PC-9 (cell line): ENCODE results near the gene INCA1. TPM values are rescaled to one million over a fixed set of nuclear protein-coding genes. Genes with fewer than 3 reads are reported as not detected.

Experiments used
- Bru-seq: library from RNA; stranded (reverse); fragments of 400-500 nt; gene quantifications from one replicate; lab custom pipeline; 2021; lab: Mats Ljungman, UMichigan
- BruChase-seq, 2 experiments: library from RNA; stranded (reverse); fragments of 400-500 nt; gene quantifications; one replicate each; lab custom pipeline; 2021; lab: Mats Ljungman, UMichigan
- BruUV-seq: library from RNA; stranded (reverse); fragments of 400-500 nt; replicated peaks from 2 replicates; lab custom pipeline; 2021; lab: Mats Ljungman, UMichigan
- CTCF ChIA-PET: fragments of 300-600 bp; sonication (Branson Sonifier 250); formaldehyde crosslinking; loops from one replicate; lab custom pipeline; 2022; ENCODE audit warnings: antibody characterized with exemption; lab: Charles Lee
- POLR2A ChIA-PET: fragments of 300-600 bp; sonication (Branson Sonifier 250); formaldehyde crosslinking; loops from one replicate; lab custom pipeline; 2022; ENCODE audit warnings: antibody characterized with exemption; ENCODE audit not compliant: unreplicated experiment; lab: Charles Lee
- DNase-seq, 2 experiments: peaks; one replicate each; pipeline versions ENCODE4 v3.0.0 to v3.0.0-alpha.2; 2015 to 2022; ENCODE audit warnings: mixed read lengths in 1 of 2
- H2AFZ ChIP-seq: fragments of 200-600 bp; sonication (generic); 2 replicates; pipeline ENCODE4 v1.8.1; 2017; ENCODE audit warnings: antibody characterized with exemption
- H3F3A ChIP-seq: fragments of 200-600 bp; sonication (generic); 2 replicates; pipeline ENCODE4 v1.8.1; 2017; ENCODE audit warnings: antibody characterized with exemption, mild to moderate bottlenecking, low read depth; ENCODE audit not compliant: insufficient read depth
- H3K27ac ChIP-seq: fragments of 200-600 bp; sonication (generic); 2 replicates; pipeline ENCODE4 v1.6.1; 2016; ENCODE audit warnings: mixed run types
- H3K27me3 ChIP-seq: fragments of 200-600 bp; sonication (generic); 2 replicates; pipeline ENCODE4 v1.6.1; 2016; ENCODE audit warnings: low read depth, mixed run types; ENCODE audit not compliant: insufficient read depth
- H3K36me3 ChIP-seq: fragments of 200-600 bp; sonication (generic); 2 replicates; pipeline ENCODE4 v1.6.1; 2016; ENCODE audit warnings: low read depth, mixed run types
- H3K4me1 ChIP-seq: fragments of 200-600 bp; sonication (generic); replicated peaks from 2 replicates; pipeline ENCODE4 v1.6.1; 2016; ENCODE audit warnings: mixed run types; ENCODE audit not compliant: insufficient read depth
- H3K4me2 ChIP-seq: fragments of 200-600 bp; sonication (generic); 2 replicates; pipeline ENCODE4 v1.6.1; 2017; ENCODE audit warnings: mixed run types
- H3K4me3 ChIP-seq: fragments of 200-600 bp; sonication (generic); 2 replicates; pipeline ENCODE4 v1.6.1; 2016; ENCODE audit warnings: mixed run types
- H3K79me2 ChIP-seq: fragments of 200-600 bp; sonication (generic); 2 replicates; pipeline ENCODE4 v1.6.1; 2017; ENCODE audit warnings: low read depth, mixed run types
- H3K9me2 ChIP-seq: fragments of 200-600 bp; sonication (generic); 2 replicates; pipeline ENCODE4 v1.8.1; 2017; ENCODE audit warnings: mild to moderate bottlenecking; ENCODE audit not compliant: insufficient read depth
- H3K9me3 ChIP-seq: fragments of 200-600 bp; sonication (generic); 2 replicates; pipeline ENCODE4 v1.8.1; 2016; ENCODE audit warnings: low read depth; ENCODE audit not compliant: insufficient read depth
- H4K20me1 ChIP-seq: fragments of 200-600 bp; sonication (generic); 2 replicates; pipeline ENCODE4 v1.8.1; 2017; ENCODE audit not compliant: insufficient read depth
- CTCF ChIP-seq: fragments of 200-600 bp; sonication (generic); conservative IDR thresholded peaks from 2 replicates; pipeline ENCODE4 v1.6.1; 2017; ENCODE audit warnings: mixed run types, antibody characterized with exemption, mild to moderate bottlenecking, moderate library complexity
- EZH2 ChIP-seq: fragments of 200-600 bp; sonication (generic); IDR thresholded peaks from 2 replicates; pipeline ENCODE4 v1.8.0; 2017; ENCODE audit warnings: antibody characterized with exemption, low read depth
- intact Hi-C: fragments of 100-400 bp; cut with micrococcal nuclease; formaldehyde crosslinking; loops from one replicate; pipeline ENCODE4 v1.10.0; 2022; ENCODE audit not compliant: unreplicated experiment
- long read RNA-seq: library from polyadenylated mRNA; stranded (forward); transcript quantifications from one replicate; pipeline ENCODE4 v2.0.0, GENCODE V29; 2022
- total RNA-seq: library from RNA; stranded (reverse); gene quantifications from 2 replicates; pipeline ENCODE4 v1.2.3, GENCODE V29; 2021

INCA1 gene, protein sequence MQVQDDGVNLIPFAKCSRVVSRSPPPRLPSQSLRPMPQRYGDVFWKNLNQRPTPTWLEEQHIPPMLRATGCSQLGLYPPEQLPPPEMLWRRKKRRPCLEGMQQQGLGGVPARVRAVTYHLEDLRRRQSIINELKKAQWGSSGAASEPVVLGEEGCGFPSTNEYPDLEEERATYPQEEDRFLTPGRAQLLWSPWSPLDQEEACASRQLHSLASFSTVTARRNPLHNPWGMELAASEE
- total RNA-seq (2.9 and 3.7 TPM in 2 replicates), Bru-seq, nascent RNA (percentile 33 among the genes with signal in this experiment), BruChase-seq, experiment 1, labeled RNA remaining after a 2-hour chase (percentile 37 among the genes with signal in this experiment), BruChase-seq, experiment 2, labeled RNA remaining after a 6-hour chase (percentile 45 among the genes with signal in this experiment)
- long read RNA-seq, partial matches to known transcripts, result 0 of 5 reads
- long read RNA-seq, other reads (novel, unspliced or antisense), result 5 of 5 reads

GRCh38 chr17:4997302-4998026 lies at the start of gene INCA1, which contains the start of gene KIF1C:
Gene INCA1 (minus strand): TSS chr17:4997522. CDS start chr17:4994437, 3,085 bp downstream.
Gene KIF1C (plus strand): TSS chr17:4997950. CDS start chr17:5000247, 2,297 bp downstream.
- BruUV-seq, result no TSS peak
- H3K4me2 ChIP-seq, result peak within 1 kb of the TSS; percentile 97
- no peaks in the 10 kb centered on the region for H3K9me2 ChIP-seq
- H3K27ac ChIP-seq, result no peak within 1 kb of the TSS
- peaks cover 8% of the 10 kb centered on the region; the same call in 1 of the 2 replicates for H3F3A ChIP-seq
- H3K79me2 ChIP-seq, result peaks cover 22% of the 10 kb centered on the region
- H4K20me1 ChIP-seq, result peaks cover 5% of the 10 kb centered on the region
- H3K4me1 ChIP-seq, result peaks cover 17% of the 10 kb centered on the region
- no peaks in the 10 kb centered on the region for H3K27me3 ChIP-seq
- peak; percentile 74 to 97 for DNase-seq
- CTCF ChIA-PET, result no interaction called here
- no peaks in the 10 kb centered on the region for H3K9me3 ChIP-seq
- H2AFZ ChIP-seq, result peak within 1 kb of the TSS; percentile 90
- peak within 1 kb of the TSS; percentile 76 for H3K4me3 ChIP-seq
- POLR2A ChIA-PET, result interaction anchor here (0.6 to 0.7 kb wide), 2 partner anchors 11 to 88 kb away, joined by 4 read pairs; no protein-coding TSS in a partner anchor
- TF ChIP-seq CTCF, result no peak
- no peak for TF ChIP-seq EZH2
- intact Hi-C loops, result loop anchor here (1.0 kb wide), 1 partner anchor 49 kb away; the partner anchor contains the start of gene PFN1
- 0 out of 2 replicates have a peak, but pooled peaks cover 14% of the 10 kb centered on the region for H3K36me3 ChIP-seq

- H4K20me1 ChIP-seq, result no peaks in the 10 kb centered on the region
- no peaks in the 10 kb centered on the region for H3F3A ChIP-seq
- BruUV-seq, result no TSS peak
- H3K4me2 ChIP-seq, result no peak overlapping the region
- H3K27me3 ChIP-seq, result no peaks in the 10 kb centered on the region
- H3K4me1 ChIP-seq, result peaks cover 13% of the 10 kb centered on the region
- H3K4me3 ChIP-seq, result no peak overlapping the region
- no peaks in the 10 kb centered on the region for H3K9me2 ChIP-seq
- no peak for DNase-seq
- no peak overlapping the region for H3K27ac ChIP-seq
- no peak overlapping the region for H2AFZ ChIP-seq
- TF ChIP-seq EZH2 (no peak), CTCF (no peak)
- ChIA-PET CTCF (no interaction called here), POLR2A (no interaction called here)
- no peaks in the 10 kb centered on the region for H3K36me3 ChIP-seq
- intact Hi-C loops, result no loop called here
- H3K79me2 ChIP-seq, result no peaks in the 10 kb centered on the region
- H3K9me3 ChIP-seq, result no peaks in the 10 kb centered on the region
Observed at GRCh38 chr17:5045496-5045895, 48.2 kb upstream of the INCA1 start.

DNA sequence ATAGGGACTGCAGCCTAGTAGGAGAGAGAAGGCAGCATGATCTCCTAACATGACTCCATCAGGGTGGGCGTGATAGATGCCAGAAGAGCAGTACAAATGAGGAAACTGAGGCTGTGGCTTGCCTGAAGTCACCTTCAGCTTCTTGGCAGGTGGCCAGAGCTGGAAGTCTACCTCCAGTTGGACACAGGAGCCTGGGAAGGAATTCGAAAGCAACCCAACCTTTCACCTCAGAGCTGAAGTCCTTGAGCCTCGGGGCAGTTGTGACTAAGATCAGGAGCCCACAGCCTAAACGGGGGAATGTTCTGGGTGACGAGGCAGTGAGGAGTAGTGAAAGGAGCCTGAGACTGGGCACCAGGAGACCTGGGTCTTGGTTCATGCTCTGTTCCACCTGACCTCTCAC lies 47.3 kb upstream of the INCA1 start:
- intact Hi-C loops, result no loop called here

More for the DNA sequence above, 47.3 kb upstream of the INCA1 start:
- BruUV-seq, result no TSS peak
- Histone ChIP-seq H3K4me1 (peaks cover 13% of the 10 kb centered on the region), H3K27me3 (no peaks in the 10 kb centered on the region), H3K4me3 (no peak overlapping the region), H3K79me2 (no peaks in the 10 kb centered on the region), H3K4me2 (peak overlapping the region; percentile 12; the same call in 1 of the 2 replicates), H2AFZ (no peak overlapping the region), H3K9me3 (no peaks in the 10 kb centered on the region), H3F3A (no peaks in the 10 kb centered on the region), H3K36me3 (no peaks in the 10 kb centered on the region), H3K27ac (no peak overlapping the region), H4K20me1 (no peaks in the 10 kb centered on the region), H3K9me2 (no peaks in the 10 kb centered on the region)
- TF ChIP-seq EZH2 (no peak), CTCF (no peak)
- ChIA-PET CTCF (interaction anchor here (0.6 kb wide), 1 partner anchor 17 kb away, joined by 5 read pairs; no protein-coding TSS in a partner anchor), POLR2A (no interaction called here)
- peak; percentile 31 to 79 for DNase-seq
